ENCODE data around the gene DAPP1.

DAPP1 gene

GRCh38 chr4:99915449-99915848 lies 98.8 kb downstream of the DAPP1 start:
- DNase-seq (ENCODE audit: low read depth in 2 of 2), result no peak

DNA sequence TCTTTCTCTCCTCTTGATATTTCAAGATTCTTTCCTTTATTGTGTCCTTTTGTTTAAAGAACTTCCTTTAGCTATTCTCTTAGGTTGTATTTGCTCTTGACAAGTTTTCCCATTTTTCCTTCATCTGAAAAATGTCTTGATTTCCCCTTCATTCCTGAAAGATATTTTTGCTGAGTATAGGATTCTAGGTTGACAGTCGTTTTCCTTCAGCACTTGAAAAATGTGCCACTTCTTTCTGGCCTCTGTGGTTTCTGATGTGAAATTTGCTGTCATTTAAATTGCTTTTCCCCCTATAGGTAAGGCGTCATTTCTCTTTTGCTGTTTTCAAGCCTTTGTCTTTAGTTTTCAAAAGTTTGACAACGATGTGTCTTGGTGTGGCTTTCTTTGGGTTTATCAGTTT lies 100.9 kb downstream of the DAPP1 start:
- no peak for DNase-seq (ENCODE audit: low read depth in 2 of 2)

DNA sequence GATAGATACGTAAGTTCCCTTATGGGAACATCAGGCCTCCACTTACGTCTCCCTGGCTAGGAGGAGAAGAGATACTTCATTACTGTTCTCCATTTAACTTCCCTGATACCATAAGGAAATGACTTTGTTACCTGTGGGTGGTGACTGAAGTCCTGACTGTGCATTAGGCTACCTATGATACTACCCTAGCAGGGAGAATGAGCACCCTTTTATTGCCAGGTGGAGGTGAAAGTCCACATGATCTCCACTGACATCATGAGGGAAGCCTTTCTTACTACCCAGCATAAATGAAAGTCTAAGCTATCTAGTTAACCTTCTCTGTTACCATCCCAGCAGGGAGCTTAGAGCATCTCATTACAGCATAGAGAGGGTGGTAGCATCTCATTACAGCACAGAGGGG lies 102.0 kb downstream of the DAPP1 start:
- DNase-seq (ENCODE audit: low read depth in 2 of 2), result no peak
